Activated B cell treated with CpG ODN at 0.5 μM for 24 hours (primary cell): ENCODE measurements around the gene NCAPD3. TPM values are rescaled to one million over a fixed set of nuclear protein-coding genes. Genes with fewer than 3 reads are reported as not detected.

Experiments
- ATAC-seq: fragments of 200-7000 bp; cut with Tn5 transposase; one replicate; pipeline ENCODE4 v1.10.0; 2021; ENCODE audit warnings: low read depth, mild to moderate bottlenecking, moderate library complexity
- CTCF ChIA-PET: fragments of 350-600 bp; sonication (Branson Sonifier 250); formaldehyde crosslinking; loops from one replicate; lab custom pipeline; 2021; ENCODE audit warnings: antibody characterized with exemption; lab: Charles Lee
- POLR2A ChIA-PET: fragments of 350-600 bp; sonication (Branson Sonifier 250); formaldehyde crosslinking; loops from one replicate; lab custom pipeline; 2021; ENCODE audit warnings: antibody characterized with exemption; lab: Charles Lee
- DNase-seq: peaks from one replicate; pipeline ENCODE4 v3.0.0; 2022
- H3K27ac Mint-ChIP-seq: one replicate; pipeline ENCODE4 v1.8.0; 2020; ENCODE audit warnings: mixed read lengths
- H3K27me3 Mint-ChIP-seq: one replicate; pipeline ENCODE4 v1.8.0; 2021; ENCODE audit warnings: mixed read lengths
- H3K36me3 Mint-ChIP-seq: one replicate; pipeline ENCODE4 v1.8.0; 2021; ENCODE audit warnings: low read depth, mixed read lengths
- H3K4me1 Mint-ChIP-seq: one replicate; pipeline ENCODE4 v1.8.0; 2021; ENCODE audit warnings: mixed read lengths
- H3K4me3 Mint-ChIP-seq: one replicate; pipeline ENCODE4 v1.8.0; 2020; ENCODE audit warnings: mild to moderate bottlenecking, mixed read lengths
- H3K9me3 Mint-ChIP-seq: one replicate; pipeline ENCODE4 v1.8.0; 2020; ENCODE audit warnings: mixed read lengths
- intact Hi-C: fragments of 100-400 bp; cut with micrococcal nuclease; formaldehyde crosslinking; loops from one replicate; pipeline ENCODE4 v1.15.1; 2024
- total RNA-seq: library from RNA; stranded (reverse); gene quantifications from 2 replicates; pipeline ENCODE4 v1.2.3, GENCODE V29; 2022
- TF ChIP-seq, protein P1 (sequence below): fragments of 200-600 bp; IDR thresholded peaks from one replicate; pipeline ENCODE4 v1.8.0; 2022; ENCODE audit warnings: antibody characterized with exemption, mild to moderate bottlenecking

The NCAPD3 gene
- total RNA-seq, 1 donor from 2014 or later, result 22.2 TPM

DNA sequence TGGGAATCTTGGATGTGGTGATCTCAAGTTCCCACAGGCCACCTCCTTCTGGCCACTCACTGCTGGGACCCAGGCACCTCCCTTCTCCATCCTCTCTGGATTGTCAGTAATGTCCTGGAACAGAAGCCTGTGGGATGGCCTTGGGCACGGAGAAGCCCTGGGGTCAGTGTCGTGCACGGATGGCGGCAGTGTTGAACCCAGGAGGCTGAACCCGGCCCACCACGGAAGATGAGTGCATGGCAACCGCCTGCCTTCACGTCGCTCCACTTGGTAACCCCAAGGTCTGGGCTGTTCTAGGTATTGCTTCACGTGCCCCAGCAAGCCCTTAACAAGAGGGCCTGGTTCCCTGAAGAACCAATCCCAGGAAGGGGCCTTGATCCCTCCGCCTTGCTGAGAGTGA lies 22.3 kb upstream of the NCAPD3 start:
- CTCF ChIA-PET, result interaction anchor here (5.5 kb wide), 1 partner anchor 38 kb away, joined by 45 read pairs; no protein-coding TSS in a partner anchor
- no peaks in the 10 kb centered on the region for H3K4me1 Mint-ChIP-seq
- H3K4me3 Mint-ChIP-seq, result no peak overlapping the region
- POLR2A ChIA-PET, result no interaction called here
- H3K9me3 Mint-ChIP-seq, result no peaks in the 10 kb centered on the region
- TF ChIP-seq, protein P1, sequence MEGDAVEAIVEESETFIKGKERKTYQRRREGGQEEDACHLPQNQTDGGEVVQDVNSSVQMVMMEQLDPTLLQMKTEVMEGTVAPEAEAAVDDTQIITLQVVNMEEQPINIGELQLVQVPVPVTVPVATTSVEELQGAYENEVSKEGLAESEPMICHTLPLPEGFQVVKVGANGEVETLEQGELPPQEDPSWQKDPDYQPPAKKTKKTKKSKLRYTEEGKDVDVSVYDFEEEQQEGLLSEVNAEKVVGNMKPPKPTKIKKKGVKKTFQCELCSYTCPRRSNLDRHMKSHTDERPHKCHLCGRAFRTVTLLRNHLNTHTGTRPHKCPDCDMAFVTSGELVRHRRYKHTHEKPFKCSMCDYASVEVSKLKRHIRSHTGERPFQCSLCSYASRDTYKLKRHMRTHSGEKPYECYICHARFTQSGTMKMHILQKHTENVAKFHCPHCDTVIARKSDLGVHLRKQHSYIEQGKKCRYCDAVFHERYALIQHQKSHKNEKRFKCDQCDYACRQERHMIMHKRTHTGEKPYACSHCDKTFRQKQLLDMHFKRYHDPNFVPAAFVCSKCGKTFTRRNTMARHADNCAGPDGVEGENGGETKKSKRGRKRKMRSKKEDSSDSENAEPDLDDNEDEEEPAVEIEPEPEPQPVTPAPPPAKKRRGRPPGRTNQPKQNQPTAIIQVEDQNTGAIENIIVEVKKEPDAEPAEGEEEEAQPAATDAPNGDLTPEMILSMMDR, result no peak
- no peak overlapping the region for H3K27ac Mint-ChIP-seq
- peaks cover 44% of the 10 kb centered on the region for H3K36me3 Mint-ChIP-seq
- no peaks in the 10 kb centered on the region for H3K27me3 Mint-ChIP-seq
- intact Hi-C loops, result no loop called here
- DNase-seq, result no peak
- ATAC-seq, result no peak

DNA sequence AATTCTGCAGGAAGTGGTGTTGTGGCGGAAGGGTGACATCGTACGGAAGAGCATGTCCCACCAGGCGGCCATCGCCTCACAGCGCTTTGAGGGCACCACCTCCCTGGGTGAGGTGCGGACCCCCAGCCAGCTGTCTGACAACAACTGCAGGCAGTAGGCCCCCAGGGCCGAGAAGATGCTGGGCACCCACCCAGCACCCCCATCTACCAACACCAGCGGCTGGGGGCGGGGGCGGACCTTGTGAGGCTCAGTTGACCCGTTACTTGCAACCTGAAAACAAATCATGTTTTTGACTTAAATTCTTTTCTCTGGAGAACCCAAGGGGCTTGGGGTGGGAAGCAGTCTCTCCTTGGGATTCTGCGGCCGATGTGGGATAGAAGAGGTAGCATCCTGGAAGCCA lies 21.7 kb upstream of the NCAPD3 start:
- POLR2A ChIA-PET, result no interaction called here
- intact Hi-C loops, result no loop called here
- DNase-seq (no peak), ATAC-seq (no peak)
- Mint-ChIP-seq H3K27ac (no peak overlapping the region), H3K4me3 (no peak overlapping the region), H3K4me1 (no peaks in the 10 kb centered on the region), H3K9me3 (no peaks in the 10 kb centered on the region), H3K27me3 (no peaks in the 10 kb centered on the region), H3K36me3 (peaks cover 40% of the 10 kb centered on the region)
- TF ChIP-seq, protein P1, result no peak
- CTCF ChIA-PET, result interaction anchor here (1.4 to 5.5 kb wide), 3 partner anchors 15 to 37 kb away, joined by 6 to 45 read pairs (median 15); partner anchors contain the start of genes NCAPD3 and VPS26B

DNA sequence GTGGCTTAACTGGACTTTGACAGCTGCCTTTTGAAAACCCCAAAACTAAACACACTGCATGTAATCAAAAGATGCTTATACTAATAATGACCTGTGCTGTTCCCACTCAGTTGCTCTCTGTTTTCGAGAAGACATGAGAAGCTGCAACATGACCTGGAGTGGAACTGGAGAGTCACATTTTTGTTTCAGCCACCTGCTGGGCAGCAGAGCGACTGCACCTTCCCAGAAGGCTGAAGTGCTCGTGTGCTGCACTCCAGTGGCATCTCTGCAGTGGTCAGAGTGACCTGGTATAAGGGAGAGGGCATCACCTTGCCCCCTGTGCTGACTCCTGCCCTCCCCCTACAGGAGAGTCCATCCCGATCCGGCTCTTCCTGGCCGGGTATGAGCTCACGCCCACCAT lies 20.8 kb upstream of the NCAPD3 start:
- Mint-ChIP-seq H3K36me3 (peaks cover 39% of the 10 kb centered on the region), H3K27ac (no peak overlapping the region), H3K4me1 (no peaks in the 10 kb centered on the region), H3K4me3 (no peak overlapping the region), H3K27me3 (no peaks in the 10 kb centered on the region), H3K9me3 (no peaks in the 10 kb centered on the region)
- DNase-seq, result no peak
- peak; percentile 84 for ATAC-seq
- intact Hi-C loops, result loop anchor here (1.0 kb wide), 3 partner anchors 16 to 194 kb away; no protein-coding TSS in a partner anchor
- ChIA-PET POLR2A (interaction anchor here (1.0 to 1.7 kb wide), 2 partner anchors 16 to 37 kb away, joined by 3 to 7 read pairs; no protein-coding TSS in a partner anchor), CTCF (interaction anchor here (1.3 to 5.5 kb wide), 6 partner anchors 14 to 194 kb away, joined by 4 to 45 read pairs (median 6); partner anchors contain the start of genes NCAPD3 and VPS26B)
- TF ChIP-seq, protein P1, result no peak

DNA sequence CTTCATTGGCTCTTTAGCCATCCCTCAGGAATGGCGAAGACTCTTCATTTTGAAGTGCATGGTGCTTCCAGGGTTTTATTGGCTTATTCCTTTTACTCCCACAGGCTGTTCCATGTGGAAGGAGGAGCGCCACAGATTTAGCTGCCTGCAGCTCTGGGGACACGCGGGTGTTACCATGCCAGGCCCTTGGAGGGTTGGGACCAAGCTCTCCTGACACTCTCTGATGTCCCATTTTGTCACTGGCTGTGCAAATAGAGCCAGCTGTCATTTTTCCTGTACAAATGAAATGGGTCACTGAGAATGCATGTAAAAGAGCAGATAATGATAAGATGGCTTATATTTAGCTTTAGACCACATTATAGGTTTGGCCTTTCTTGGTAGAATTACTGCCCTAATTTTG lies 20.1 kb upstream of the NCAPD3 start:
- CTCF ChIA-PET, result interaction anchor here (1.3 to 5.5 kb wide), 6 partner anchors 14 to 194 kb away, joined by 4 to 45 read pairs (median 6); partner anchors contain the start of genes NCAPD3 and VPS26B
- Mint-ChIP-seq H3K27me3 (no peaks in the 10 kb centered on the region), H3K36me3 (peaks cover 38% of the 10 kb centered on the region), H3K9me3 (no peaks in the 10 kb centered on the region), H3K27ac (no peak overlapping the region), H3K4me3 (no peak overlapping the region), H3K4me1 (no peaks in the 10 kb centered on the region)
- TF ChIP-seq, protein P1, result no peak
- intact Hi-C loops, result loop anchor here (1.0 kb wide), 3 partner anchors 16 to 194 kb away; no protein-coding TSS in a partner anchor
- DNase-seq, result no peak
- ATAC-seq, result no peak
- POLR2A ChIA-PET, result interaction anchor here (1.0 to 1.7 kb wide), 2 partner anchors 15 to 37 kb away, joined by 3 to 7 read pairs; no protein-coding TSS in a partner anchor

DNA sequence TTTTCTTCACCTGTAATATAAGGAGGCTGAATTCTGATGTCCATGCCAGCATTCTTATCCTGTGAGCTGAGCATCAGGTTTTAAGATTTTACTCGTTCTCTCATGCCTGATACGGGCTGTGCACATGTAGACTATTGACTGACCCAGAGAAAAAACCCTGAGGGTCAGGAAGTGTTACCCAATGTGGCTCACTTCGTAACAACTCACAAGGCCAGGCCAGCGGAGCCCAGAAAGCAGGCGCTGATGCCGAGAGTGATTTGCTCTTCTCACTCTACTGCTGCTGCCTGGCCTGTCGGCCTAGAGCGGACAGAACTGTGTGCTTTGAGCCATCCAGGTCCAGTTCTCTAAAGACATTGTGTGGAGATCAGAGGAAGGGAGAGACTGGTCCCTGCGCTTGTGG lies 18.6 kb upstream of the NCAPD3 start:
- peaks cover 26% of the 10 kb centered on the region for H3K36me3 Mint-ChIP-seq
- H3K9me3 Mint-ChIP-seq, result no peaks in the 10 kb centered on the region
- DNase-seq (no peak), ATAC-seq (no peak)
- no peak overlapping the region for H3K4me3 Mint-ChIP-seq
- TF ChIP-seq, protein P1, result no peak
- H3K27ac Mint-ChIP-seq, result no peak overlapping the region
- ChIA-PET POLR2A (interaction anchor here (1.0 kb wide), 1 partner anchor 17 kb away, joined by 3 read pairs; no protein-coding TSS in a partner anchor), CTCF (interaction anchor here (5.5 kb wide), 1 partner anchor 34 kb away, joined by 45 read pairs; no protein-coding TSS in a partner anchor)
- intact Hi-C loops, result no loop called here
- H3K27me3 Mint-ChIP-seq, result no peaks in the 10 kb centered on the region
- no peaks in the 10 kb centered on the region for H3K4me1 Mint-ChIP-seq
